ENCODE data around the gene CAST.

GRCh38 chr5:96778409-96778808 is 116.2 kb downstream of the CAST start:
- TF ChIP-seq POLR2A (IDR thresholded peaks at IDR 0.05) (no peak), CTCF (IDR thresholded peaks at IDR 0.05) (no peak)
